GM12891 (cell line): Measurements from ENCODE around the gene CEP43.

Experiments
- DNase-seq: peaks from one replicate; pipeline ENCODE4 v3.0.0; 2011; ENCODE audit warnings: low spot score; ENCODE audit not compliant: insufficient read length
- FAIRE-seq: peaks from 2 replicates; lab custom pipeline; 2011; peaks lifted over from hg19 to GRCh38; lab: Jason Lieb, UNC
- PAX5 ChIP-seq: IDR thresholded peaks from 2 replicates; pipeline ENCODE4 v1.6.1; 2011; ENCODE audit warnings: low read length, moderate library complexity, mild to moderate bottlenecking; ENCODE audit not compliant: insufficient read depth, severe bottlenecking
- POLR2A ChIP-seq: IDR thresholded peaks from 2 replicates; pipeline ENCODE4 v1.6.1; 2011; ENCODE audit warnings: low read depth, low read length, control low read depth
- POLR2AphosphoS5 ChIP-seq: IDR thresholded peaks from 2 replicates; pipeline ENCODE4 v1.6.1; 2011; ENCODE audit warnings: low read depth, low read length, control low read depth
- POU2F2 ChIP-seq: IDR thresholded peaks from 2 replicates; pipeline ENCODE4 v1.6.1; 2011; ENCODE audit warnings: low read depth, mild to moderate bottlenecking, control low read depth, low read length, moderate library complexity
- SPI1 ChIP-seq: IDR thresholded peaks from 2 replicates; pipeline ENCODE4 v1.6.1; 2011; ENCODE audit warnings: low read depth, low read length, control low read depth
- TAF1 ChIP-seq: IDR thresholded peaks from 2 replicates; pipeline ENCODE4 v1.6.1; 2011; ENCODE audit warnings: low read depth, low read length, control low read depth

Gene CEP43

DNA sequence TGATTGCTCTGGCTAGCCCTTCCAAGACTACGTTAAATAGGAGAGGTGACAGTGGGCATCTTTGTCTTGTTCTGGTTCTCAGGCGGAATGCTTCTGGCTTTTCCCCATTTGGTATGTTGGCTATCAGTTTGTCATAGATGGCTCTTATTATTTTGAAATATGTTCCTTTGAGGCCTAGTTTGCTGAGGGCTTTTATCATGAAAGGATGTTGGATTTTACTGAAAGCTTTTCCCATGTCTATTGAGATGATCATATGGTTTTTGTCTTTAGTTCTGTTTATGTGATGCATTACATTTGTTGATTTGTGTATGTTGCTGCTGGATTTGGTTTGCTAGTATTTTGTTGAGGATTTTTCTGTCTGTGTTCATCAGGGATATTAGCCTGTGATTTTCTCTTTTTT lies 32.9 kb upstream of the CEP43 start:
- DNase-seq, result no peak
- FAIRE-seq, result no peak
- TF ChIP-seq POLR2AphosphoS5, result no peak
- TF ChIP-seq POLR2A, result no peak
- no peak for TF ChIP-seq SPI1
- TF ChIP-seq TAF1, result no peak
- no peak for TF ChIP-seq PAX5
- TF ChIP-seq POU2F2, result no peak

DNA sequence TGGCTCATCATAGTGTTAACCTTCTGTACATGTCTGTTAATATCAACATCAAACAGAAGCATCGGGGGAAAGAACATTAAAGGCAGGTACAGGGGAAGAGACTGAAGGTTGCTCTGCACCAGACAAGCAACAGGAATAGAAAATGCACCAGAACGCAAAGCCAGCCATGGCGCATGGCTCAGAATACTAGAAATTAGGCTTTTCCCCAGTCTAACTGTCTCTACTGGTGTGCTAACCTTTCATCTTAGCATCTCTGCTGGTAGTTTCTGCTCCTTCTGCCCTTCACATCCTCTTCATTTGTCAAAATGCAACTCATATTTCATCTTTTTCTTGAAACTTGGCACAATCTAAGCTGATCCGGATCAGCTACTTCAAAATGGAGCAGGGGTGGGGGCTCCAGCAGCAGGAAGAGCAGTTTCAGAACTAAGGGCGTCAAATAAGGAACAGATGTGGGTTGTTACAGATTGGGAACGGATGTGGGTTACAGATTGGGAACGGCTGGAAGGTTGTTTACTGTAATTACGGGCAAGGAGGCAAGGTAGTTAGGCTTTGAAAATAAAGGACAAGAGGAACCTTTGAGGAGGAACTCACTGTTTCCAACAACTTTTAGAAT lies 29.7 kb upstream of the CEP43 start:
- DNase-seq (no peak), FAIRE-seq (no peak)
- no peak for TF ChIP-seq POLR2AphosphoS5
- TF ChIP-seq POLR2A, result no peak
- no peak for TF ChIP-seq TAF1
- TF ChIP-seq SPI1, result no peak
- TF ChIP-seq POU2F2, result no peak
- no peak for TF ChIP-seq PAX5

DNA sequence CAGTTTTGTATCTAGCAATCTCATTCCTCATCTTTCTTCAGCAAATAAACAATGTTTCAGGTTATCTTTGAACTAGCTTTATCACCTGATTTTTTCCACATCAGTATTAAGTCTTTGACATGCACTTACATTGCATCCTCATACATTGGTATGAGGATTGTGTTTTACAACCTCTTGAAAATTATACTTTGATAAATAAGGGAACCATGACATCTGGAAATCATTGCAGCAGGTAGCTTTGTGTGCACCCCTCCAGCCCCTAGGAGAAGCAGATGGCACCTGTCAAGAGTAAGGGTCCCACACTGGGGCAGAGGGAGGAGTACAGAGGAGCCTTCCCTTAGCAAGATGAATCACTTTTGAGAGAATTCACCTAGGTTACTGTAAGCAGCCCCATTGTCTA lies 29.1 kb upstream of the CEP43 start:
- TF ChIP-seq POLR2AphosphoS5, result no peak
- TF ChIP-seq PAX5, result no peak
- no peak for TF ChIP-seq TAF1
- no peak for TF ChIP-seq SPI1
- TF ChIP-seq POU2F2, result no peak
- no peak for TF ChIP-seq POLR2A
- DNase-seq (no peak), FAIRE-seq (no peak)

DNA sequence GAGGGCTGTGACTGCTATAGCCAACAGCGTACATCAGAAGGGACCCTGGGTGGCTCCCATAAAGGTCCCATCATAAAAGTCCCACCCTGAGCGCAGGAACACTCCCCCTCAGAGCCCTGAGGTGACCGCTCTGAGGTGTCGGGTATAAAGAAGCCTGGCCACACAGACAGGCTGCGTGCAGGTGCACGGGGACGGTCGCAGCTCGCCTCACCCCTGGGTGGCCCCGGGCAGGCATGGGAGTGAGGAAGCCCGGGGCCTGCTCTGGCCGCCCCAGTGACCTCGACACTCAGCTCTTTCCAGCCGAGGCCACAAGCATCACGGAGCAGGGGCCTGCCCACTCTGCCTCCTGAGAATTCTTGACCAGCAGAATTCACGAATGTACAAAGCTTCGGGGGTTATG lies 28.4 kb upstream of the CEP43 start:
- no peak for TF ChIP-seq POLR2AphosphoS5
- no peak for TF ChIP-seq PAX5
- TF ChIP-seq POLR2A, result no peak
- no peak for TF ChIP-seq POU2F2
- no peak for TF ChIP-seq TAF1
- FAIRE-seq (no peak), DNase-seq (no peak)

DNA sequence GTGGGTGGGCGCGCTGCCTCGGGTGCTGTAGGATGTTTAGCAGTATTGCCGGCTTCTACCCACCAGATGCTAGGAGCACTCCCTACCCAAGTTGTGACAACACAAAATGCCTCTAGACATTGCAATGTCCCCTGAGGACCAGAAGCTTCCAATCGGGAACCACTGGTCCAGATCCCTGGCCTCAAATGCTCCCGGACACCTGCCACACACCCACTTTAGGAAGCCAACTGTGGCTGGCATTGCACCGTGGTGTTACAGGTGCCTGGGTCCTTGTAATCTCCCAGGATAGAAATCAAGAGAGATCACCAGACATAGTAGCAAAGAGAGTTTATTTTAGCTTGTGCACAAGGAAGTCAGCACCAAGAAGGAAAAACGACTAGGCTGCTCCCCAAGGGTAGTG lies 27.9 kb upstream of the CEP43 start:
- FAIRE-seq, result no peak
- TF ChIP-seq POLR2AphosphoS5 (no peak), PAX5 (no peak), TAF1 (no peak), SPI1 (no peak), POLR2A (no peak)
- no peak for DNase-seq

DNA sequence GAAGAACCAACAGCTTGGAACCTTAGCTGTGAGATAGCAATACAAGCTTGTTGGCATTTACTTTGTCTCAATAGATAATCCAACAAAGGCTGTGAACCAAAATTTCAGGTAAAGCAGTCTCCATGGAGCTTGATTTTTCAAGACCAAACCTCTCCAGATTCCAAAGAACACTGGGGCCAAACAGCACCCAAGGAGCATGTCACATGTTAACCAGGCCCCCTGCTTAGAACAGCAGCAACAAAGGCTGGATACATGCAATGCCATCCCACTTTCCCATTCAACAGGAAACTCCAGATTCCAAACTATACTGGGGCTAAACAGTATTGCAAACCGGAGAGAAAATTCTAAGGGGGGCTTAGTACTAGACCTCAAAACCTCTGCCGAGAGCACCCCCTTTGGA lies 27.1 kb upstream of the CEP43 start:
- FAIRE-seq (no peak), DNase-seq (no peak)
- TF ChIP-seq TAF1 (no peak), POLR2AphosphoS5 (no peak), POU2F2 (no peak), SPI1 (no peak), POLR2A (no peak), PAX5 (no peak)

DNA sequence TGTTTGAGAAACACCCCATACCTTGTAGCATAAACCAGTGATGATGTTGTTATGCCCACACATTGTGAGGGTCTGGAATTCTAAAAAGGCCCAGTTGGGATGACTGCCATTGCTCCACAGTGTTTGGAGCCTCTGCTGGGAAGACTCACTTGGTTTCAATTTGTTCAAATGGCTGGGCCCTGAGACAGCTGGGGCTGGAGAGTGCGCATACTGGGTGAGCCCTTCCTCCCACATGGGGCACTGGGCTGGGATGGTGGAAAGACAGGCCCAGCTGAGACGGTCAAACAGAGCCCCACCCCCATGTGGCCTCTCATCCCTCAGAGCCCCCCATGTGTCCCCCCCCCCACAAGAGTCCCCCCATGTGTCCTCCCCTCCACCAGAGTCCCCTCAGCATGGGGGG lies 22.6 kb upstream of the CEP43 start:
- DNase-seq, result no peak
- TF ChIP-seq SPI1 (no peak), TAF1 (no peak), POLR2AphosphoS5 (no peak), POU2F2 (no peak), PAX5 (no peak), POLR2A (no peak)
- FAIRE-seq, result no peak

DNA sequence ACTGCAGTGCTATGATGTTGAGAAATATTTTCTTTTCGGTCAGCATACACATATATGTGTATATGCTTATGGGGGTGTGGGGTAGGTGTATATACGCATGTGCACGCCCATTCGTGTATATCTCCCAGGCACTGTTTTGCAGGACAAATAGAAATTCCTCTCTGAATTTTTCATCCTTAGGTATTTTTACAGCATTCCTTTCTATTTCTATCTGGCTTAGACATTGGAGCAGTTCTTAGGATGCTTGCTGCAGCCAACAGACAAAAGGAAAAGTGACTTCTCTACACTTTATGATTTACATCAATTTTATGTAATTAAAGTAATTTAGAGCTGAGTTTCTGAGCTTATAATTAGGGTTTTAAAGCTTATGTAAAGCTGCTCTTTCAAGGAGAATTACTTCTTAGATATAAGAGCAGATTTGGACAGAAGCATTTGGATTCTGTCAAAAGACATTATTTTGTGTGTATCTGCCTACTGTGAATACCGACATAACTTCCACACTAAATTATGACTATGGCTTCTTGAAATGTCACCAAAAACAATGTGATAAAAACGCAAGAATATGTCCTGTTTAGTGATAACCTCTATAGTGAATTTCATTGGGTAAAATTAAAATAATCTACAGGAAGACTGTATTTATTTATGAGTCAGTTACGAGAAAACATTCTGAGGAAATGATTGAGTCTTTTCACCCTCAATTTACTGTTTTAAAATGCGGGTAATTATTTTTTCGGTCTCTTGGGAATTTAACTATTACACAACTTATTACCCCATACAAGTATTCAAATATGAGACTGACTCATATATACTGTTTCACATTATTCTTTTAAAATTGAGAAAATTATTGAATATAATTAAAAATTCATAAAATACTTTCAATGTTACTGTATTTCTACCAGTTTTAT lies 21.3 kb upstream of the CEP43 start:
- no peak for TF ChIP-seq POU2F2
- no peak for TF ChIP-seq POLR2AphosphoS5
- no peak for TF ChIP-seq PAX5
- TF ChIP-seq TAF1, result no peak
- no peak for TF ChIP-seq SPI1
- TF ChIP-seq POLR2A, result no peak
- DNase-seq (no peak), FAIRE-seq (no peak)

DNA sequence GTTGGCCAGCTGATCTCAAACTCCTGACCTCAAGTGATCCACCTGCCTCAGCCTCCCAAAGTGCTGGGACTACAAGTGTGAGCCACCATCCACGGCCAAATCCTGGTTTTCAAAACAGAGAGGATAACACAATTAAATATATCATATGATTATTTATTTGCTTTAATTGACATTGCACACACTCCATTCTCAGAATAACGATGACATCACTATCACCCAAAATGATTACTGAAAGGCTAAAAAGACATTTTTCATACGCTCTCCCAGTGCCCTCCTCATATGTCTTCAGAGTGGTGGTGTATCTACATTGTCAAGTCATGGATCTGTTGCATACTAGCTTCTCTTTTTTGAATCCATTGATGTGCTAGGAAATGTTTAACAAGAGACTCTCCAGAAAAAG lies 18.5 kb upstream of the CEP43 start:
- no peak for FAIRE-seq

DNA sequence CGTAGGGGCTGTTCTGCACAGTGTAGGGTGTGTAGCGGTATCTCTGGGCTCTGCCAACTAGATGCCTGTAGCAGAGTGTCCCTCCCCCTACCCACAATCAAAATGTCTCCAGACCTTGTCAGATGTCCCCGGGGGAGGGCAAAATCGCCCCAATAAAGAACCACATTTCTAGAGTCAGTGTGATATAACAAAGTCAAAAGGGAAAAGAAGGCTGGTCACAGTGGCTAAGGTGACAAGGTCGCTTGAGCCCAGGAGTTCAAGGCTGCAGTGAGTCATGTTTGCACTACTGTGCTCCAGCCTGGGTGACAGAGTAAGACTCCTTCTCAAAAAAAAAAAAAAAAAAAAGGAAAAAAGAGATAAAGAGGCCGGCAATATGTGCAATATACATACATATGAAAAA lies 11.7 kb upstream of the CEP43 start:
- FAIRE-seq, result no peak
- no peak for DNase-seq

More for the DNA sequence above, 18.5 kb upstream of the CEP43 start:
- TF ChIP-seq TAF1, result no peak
- TF ChIP-seq POLR2A, result no peak
- no peak for TF ChIP-seq POLR2AphosphoS5
- no peak for TF ChIP-seq SPI1
- TF ChIP-seq PAX5, result no peak
- no peak for TF ChIP-seq POU2F2
- DNase-seq, result no peak

More for the DNA sequence above, 11.7 kb upstream of the CEP43 start:
- TF ChIP-seq SPI1, result no peak
- TF ChIP-seq POLR2AphosphoS5, result no peak
- no peak for TF ChIP-seq TAF1
- TF ChIP-seq POU2F2, result no peak
- TF ChIP-seq PAX5, result no peak
- TF ChIP-seq POLR2A, result no peak
